CD4-positive, alpha-beta T cell (primary cell): Measurements from ENCODE around the gene BLNK. TPM values are rescaled to one million over a fixed set of nuclear protein-coding genes. Genes with fewer than 3 reads are reported as not detected.
A peak's percentile ranks its signal among the peaks of the same experiment; 100 is the strongest.

ENCODE experiments used
- ATAC-seq: fragments of 200-7000 bp; cut with Tn5 transposase; one replicate; pipeline ENCODE4 v1.10.0; 2022; ENCODE audit warnings: mild to moderate bottlenecking; ENCODE audit not compliant: poor library complexity
- CTCF ChIA-PET: fragments of 350-600 bp; sonication (Branson Sonifier 250); formaldehyde crosslinking; loops from one replicate; lab custom pipeline; 2021; ENCODE audit warnings: antibody characterized with exemption, inconsistent platforms; lab: Charles Lee
- POLR2A ChIA-PET: fragments of 350-600 bp; sonication (Branson Sonifier 250); formaldehyde crosslinking; loops from one replicate; lab custom pipeline; 2021; ENCODE audit warnings: antibody characterized with exemption, inconsistent platforms; lab: Charles Lee
- DNase-seq, 14 experiments: peaks; one replicate each; pipeline ENCODE4 v3.0.0-alpha.2; 2013 to 2020; ENCODE audit warnings: mixed read lengths in 2 of 14
- H3K27ac ChIP-seq, 2 donors: one replicate each; pipeline versions ENCODE4 v1.5.1 to v1.7.0; 2013; ENCODE audit warnings: low read length in 2 of 2, low read depth in 1 of 2, mild to moderate bottlenecking in 1 of 2
- H3K27me3 ChIP-seq, 2 experiments: 1 replicate in 1 of 2; 2 replicates in 1 of 2; pipeline versions ENCODE4 v1.6.1 to v1.7.0; 2013; ENCODE audit warnings: low read length in 2 of 2, control low read depth in 1 of 2, mild to moderate bottlenecking in 1 of 2, moderate library complexity in 1 of 2; ENCODE audit not compliant: insufficient read depth in 2 of 2, control insufficient read depth in 1 of 2
- H3K36me3 ChIP-seq: one replicate; pipeline ENCODE4 v1.6.1; 2013; ENCODE audit warnings: low read length, control low read depth; ENCODE audit not compliant: insufficient read depth
- H3K4me1 ChIP-seq: one replicate; pipeline ENCODE4 v1.6.1; 2013; ENCODE audit warnings: low read length, control low read depth; ENCODE audit not compliant: insufficient read depth
- H3K4me3 ChIP-seq: one replicate; pipeline ENCODE4 v1.5.1; 2013; ENCODE audit warnings: mild to moderate bottlenecking, low read length, moderate library complexity
- H3K9me3 ChIP-seq, 2 experiments: 1 replicate in 1 of 2; 2 replicates in 1 of 2; pipeline versions ENCODE4 v1.6.1 to v1.7.0; 2013; ENCODE audit warnings: low read length in 2 of 2, mild to moderate bottlenecking in 2 of 2, control low read depth in 1 of 2, moderate library complexity in 1 of 2; ENCODE audit not compliant: control insufficient read depth in 1 of 2, insufficient read depth in 1 of 2
- H3K27ac Mint-ChIP-seq: one replicate; pipeline ENCODE4 v1.8.0; 2020; ENCODE audit warnings: mixed read lengths
- H3K27me3 Mint-ChIP-seq: one replicate; pipeline ENCODE4 v1.8.0; 2021; ENCODE audit warnings: mixed read lengths
- H3K36me3 Mint-ChIP-seq: one replicate; pipeline ENCODE4 v1.8.0; 2021; ENCODE audit warnings: low read depth, mixed read lengths
- H3K4me1 Mint-ChIP-seq: one replicate; pipeline ENCODE4 v1.8.0; 2021; ENCODE audit warnings: low read depth, mixed read lengths
- H3K4me3 Mint-ChIP-seq: one replicate; pipeline ENCODE4 v1.8.0; 2020; ENCODE audit warnings: mild to moderate bottlenecking, mixed read lengths
- H3K9me3 Mint-ChIP-seq: one replicate; pipeline ENCODE4 v1.8.0; 2020; ENCODE audit warnings: mixed read lengths
- intact Hi-C, 2 experiments: fragments of 100-400 bp; cut with DNase I in 1 of 2; cut with micrococcal nuclease in 1 of 2; formaldehyde crosslinking; loops; one replicate each; pipeline versions ENCODE4 v1.15.1 to v1.9.0; 2023 to 2025; cut with DNase I, micrococcal nuclease
- total RNA-seq, 174 experiments: library from RNA in 2 of 174; stranded (reverse) in 2 of 174; gene quantifications; one replicate each; pipeline ENCODE4 v1.2.3 and lab custom pipeline; 2021 to 2026
- TF ChIP-seq, protein P1 (sequence below): fragments of 200-600 bp; IDR thresholded peaks from one replicate; pipeline ENCODE4 v1.8.0; 2022; ENCODE audit warnings: antibody characterized with exemption, mild to moderate bottlenecking

The BLNK gene
- total RNA-seq, 2 experiments from 2014 or later, result not detected

DNA sequence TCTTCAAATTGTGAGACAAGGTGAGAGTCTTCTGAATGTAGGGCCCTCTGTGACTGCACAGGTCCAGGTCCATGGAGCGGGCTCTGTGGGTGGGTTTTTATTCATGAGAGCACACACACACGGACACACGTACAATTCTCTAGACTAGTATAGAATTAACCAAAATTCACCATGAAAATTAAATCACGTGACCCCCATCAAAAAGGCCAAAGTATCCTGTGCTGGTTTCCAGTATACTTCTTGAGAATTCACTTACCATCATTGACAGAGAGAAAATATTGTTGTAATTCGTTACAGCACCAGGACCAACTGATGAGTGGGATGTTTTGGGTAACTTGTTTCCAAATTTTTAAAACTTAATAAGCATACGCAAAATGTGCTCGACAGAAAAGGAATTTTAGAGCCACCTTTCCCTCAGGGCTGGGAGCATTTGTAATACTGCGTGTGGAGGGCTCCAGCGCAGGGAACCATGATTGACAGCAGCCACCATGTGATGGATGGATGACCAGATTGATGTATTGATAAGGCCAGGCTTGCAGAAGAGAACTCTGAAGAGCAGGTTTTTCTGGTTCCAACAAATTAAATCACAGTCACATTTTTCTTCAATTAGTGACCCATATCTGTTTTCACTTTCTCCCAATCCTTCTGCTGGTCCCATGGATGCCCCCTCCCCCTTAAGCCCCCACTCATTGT, 18.0 kb upstream of the BLNK start:
- no peak overlapping the region for H3K27ac Mint-ChIP-seq

DNA sequence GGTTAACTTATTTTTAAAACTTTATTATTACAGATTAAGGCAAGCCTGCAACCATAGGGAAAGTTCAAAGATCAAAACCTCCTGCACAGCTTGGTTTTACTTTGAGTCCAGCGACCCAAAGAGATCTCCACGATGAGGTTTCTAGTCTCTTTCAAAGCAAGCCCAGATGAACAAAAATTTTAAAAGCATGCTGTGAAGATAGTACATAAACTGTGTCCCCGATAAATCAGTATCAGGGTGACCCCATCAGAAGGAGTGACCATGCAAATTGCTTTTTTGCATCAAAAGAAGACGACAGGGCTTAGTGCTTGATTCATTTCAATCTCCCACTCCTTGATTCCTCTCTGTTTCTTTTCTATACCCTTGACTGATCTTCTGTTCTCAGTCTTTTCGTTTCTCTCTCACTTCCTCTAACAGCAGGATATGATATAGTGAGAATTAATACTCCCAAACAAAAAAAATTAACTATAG, 16.8 kb upstream of the BLNK start:
- H3K4me1 Mint-ChIP-seq, result peaks cover 17% of the 10 kb centered on the region
- no peaks in the 10 kb centered on the region for H3K36me3 ChIP-seq

More for the DNA sequence above, 18.0 kb upstream of the BLNK start:
- Mint-ChIP-seq H3K4me1 (peaks cover 22% of the 10 kb centered on the region), H3K27me3 (no peaks in the 10 kb centered on the region), H3K36me3 (no peaks in the 10 kb centered on the region), H3K9me3 (no peaks in the 10 kb centered on the region), H3K4me3 (no peak overlapping the region)
- ATAC-seq (no peak), DNase-seq (no peak)
- H3K4me3 ChIP-seq, result no peak overlapping the region
- H3K4me1 ChIP-seq, result peaks cover 2% of the 10 kb centered on the region
- no peaks in the 10 kb centered on the region for H3K9me3 ChIP-seq
- no peaks in the 10 kb centered on the region for H3K27me3 ChIP-seq
- ChIA-PET CTCF (no interaction called here), POLR2A (no interaction called here)
- intact Hi-C loops, result no loop called here
- TF ChIP-seq, protein P1, sequence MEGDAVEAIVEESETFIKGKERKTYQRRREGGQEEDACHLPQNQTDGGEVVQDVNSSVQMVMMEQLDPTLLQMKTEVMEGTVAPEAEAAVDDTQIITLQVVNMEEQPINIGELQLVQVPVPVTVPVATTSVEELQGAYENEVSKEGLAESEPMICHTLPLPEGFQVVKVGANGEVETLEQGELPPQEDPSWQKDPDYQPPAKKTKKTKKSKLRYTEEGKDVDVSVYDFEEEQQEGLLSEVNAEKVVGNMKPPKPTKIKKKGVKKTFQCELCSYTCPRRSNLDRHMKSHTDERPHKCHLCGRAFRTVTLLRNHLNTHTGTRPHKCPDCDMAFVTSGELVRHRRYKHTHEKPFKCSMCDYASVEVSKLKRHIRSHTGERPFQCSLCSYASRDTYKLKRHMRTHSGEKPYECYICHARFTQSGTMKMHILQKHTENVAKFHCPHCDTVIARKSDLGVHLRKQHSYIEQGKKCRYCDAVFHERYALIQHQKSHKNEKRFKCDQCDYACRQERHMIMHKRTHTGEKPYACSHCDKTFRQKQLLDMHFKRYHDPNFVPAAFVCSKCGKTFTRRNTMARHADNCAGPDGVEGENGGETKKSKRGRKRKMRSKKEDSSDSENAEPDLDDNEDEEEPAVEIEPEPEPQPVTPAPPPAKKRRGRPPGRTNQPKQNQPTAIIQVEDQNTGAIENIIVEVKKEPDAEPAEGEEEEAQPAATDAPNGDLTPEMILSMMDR, result no peak
- H3K36me3 ChIP-seq, result no peaks in the 10 kb centered on the region
- H3K27ac ChIP-seq, result no peak overlapping the region

DNA sequence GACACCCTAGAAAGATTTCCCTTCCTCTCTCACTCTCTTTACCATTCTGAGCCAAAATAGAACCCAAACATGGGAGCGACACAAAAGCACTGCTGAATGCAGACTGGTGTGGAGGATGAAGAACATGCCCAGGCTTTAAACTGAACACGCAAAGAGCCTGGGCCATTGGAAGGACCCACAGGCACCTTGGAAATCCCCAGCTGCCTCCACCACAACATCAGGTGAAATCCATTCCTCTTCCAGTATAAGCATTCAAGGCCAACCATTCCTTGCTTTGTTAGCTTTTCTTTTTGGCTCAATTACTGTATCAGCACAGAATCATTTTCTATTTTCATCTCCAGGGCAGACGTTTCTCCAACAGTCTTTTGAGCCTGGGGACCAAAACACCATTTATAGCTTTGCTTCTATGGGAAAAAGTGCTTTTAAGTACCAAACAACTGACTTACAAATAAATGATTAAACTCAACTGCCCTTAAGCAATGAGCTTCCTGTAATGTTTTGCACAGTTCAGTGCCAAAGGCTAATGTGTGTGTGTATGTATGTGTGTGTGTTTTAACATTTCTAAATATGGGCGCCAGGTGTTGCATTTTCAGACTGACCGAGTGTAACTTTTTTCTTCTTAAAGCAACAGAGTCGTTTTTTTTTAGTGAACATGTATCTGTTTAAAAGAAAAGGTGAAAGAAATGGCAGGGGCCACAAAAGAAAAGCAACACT, 16.2 kb upstream of the BLNK start:
- ChIA-PET CTCF (no interaction called here), POLR2A (interaction anchor here (0.7 to 1.2 kb wide), 3 partner anchors 14 to 80 kb away, joined by 3 read pairs; no protein-coding TSS in a partner anchor)
- Mint-ChIP-seq H3K36me3 (no peaks in the 10 kb centered on the region), H3K9me3 (no peaks in the 10 kb centered on the region), H3K4me1 (peaks cover 17% of the 10 kb centered on the region), H3K4me3 (peak overlapping the region; percentile 17), H3K27me3 (no peaks in the 10 kb centered on the region), H3K27ac (peak overlapping the region; percentile 45)
- H3K9me3 ChIP-seq, result no peaks in the 10 kb centered on the region
- intact Hi-C loops, result no loop called here
- no peak overlapping the region for H3K27ac ChIP-seq
- no peaks in the 10 kb centered on the region for H3K36me3 ChIP-seq
- TF ChIP-seq, protein P1, result no peak
- H3K4me1 ChIP-seq, result peaks cover 2% of the 10 kb centered on the region
- H3K27me3 ChIP-seq, result no peaks in the 10 kb centered on the region
- no peak for DNase-seq
- no peak overlapping the region for H3K4me3 ChIP-seq
- ATAC-seq, result no peak

More for the DNA sequence above, 16.8 kb upstream of the BLNK start:
- peak overlapping the region; percentile 45 for H3K27ac Mint-ChIP-seq
- no peaks in the 10 kb centered on the region for H3K27me3 Mint-ChIP-seq
- ChIA-PET CTCF (no interaction called here), POLR2A (no interaction called here)
- no peaks in the 10 kb centered on the region for H3K27me3 ChIP-seq
- H3K4me1 ChIP-seq, result peaks cover 2% of the 10 kb centered on the region
- ATAC-seq (no peak), DNase-seq (no peak)
- no peak overlapping the region for H3K4me3 ChIP-seq
- intact Hi-C loops, result no loop called here
- H3K9me3 ChIP-seq, result no peaks in the 10 kb centered on the region
- no peaks in the 10 kb centered on the region for H3K9me3 Mint-ChIP-seq
- TF ChIP-seq, protein P1, result no peak
- no peaks in the 10 kb centered on the region for H3K36me3 Mint-ChIP-seq
- H3K27ac ChIP-seq, result no peak overlapping the region
- peak overlapping the region; percentile 13 for H3K4me3 Mint-ChIP-seq
